C1 segment of cervical spinal cord (tissue), 14 donors: Measurements from ENCODE around the gene ACSL4.
"Not testable (repeated sequence)": the region's sequence is repeated elsewhere in the genome, so short reads cannot be mapped to it uniquely, and the experiment has no call there.

Experiments
- DNase-seq, 14 donors: peaks; one replicate each; lab custom pipeline; 2025; lab: John Stamatoyannopoulos, UW

Gene ACSL4

DNA sequence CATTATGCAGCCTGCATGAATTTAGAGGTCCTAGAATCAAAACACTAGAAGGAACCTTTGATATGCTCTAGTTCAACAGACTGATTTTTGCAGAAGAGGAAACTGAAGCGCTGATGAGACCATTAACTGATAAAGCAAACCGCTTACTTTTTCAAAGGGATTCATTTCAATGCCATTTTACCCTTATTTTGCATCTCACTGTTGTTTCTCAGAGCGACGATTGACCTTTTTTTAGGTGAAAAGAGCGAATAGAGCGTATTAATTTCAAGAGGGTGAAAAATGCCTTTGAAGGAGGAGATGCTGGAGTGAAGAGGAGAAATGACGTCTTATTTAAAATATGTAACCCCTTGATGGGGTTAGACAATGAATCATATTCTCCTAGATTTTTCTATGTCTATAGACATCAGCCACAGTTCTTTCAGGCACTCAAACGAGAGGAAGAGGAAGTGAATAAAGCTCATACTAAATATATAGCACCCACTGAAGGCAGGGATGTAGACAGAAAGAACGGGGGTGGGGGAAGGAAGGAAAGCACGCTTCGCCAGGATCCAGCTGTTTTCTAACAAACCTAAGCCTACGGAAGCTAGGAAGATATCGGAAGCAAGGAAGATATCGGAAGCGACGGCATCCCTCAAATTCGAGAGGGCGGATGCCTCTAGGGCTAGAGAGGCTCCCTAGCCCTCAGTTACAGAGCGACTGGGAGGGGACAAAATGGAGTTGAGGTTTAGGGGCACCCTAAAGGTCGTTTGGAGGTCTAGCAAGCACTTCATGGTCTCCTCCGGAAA lies 848 bp downstream of the ACSL4 start:
- DNase-seq = peak in 3 of 14 donors; percentile 16 to 37 (median 30)

DNA sequence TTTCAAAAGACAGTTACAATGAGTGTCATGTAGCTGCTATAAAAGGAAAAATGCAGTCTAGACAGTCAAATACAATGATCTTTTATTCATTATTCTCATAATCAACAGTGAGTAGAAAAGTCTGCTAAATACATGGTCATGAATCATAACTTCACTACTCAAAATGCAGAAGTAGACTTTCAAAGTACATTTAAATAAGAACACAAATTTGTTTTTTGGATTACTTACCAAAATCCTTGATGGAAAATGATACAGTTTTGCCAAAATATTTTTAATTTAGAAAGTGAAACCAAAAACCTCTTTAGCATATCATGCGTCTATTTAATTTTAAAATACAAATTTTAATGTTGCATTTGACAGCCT lies 4.9 kb downstream of the ACSL4 start:
- DNase-seq = no peak

DNA sequence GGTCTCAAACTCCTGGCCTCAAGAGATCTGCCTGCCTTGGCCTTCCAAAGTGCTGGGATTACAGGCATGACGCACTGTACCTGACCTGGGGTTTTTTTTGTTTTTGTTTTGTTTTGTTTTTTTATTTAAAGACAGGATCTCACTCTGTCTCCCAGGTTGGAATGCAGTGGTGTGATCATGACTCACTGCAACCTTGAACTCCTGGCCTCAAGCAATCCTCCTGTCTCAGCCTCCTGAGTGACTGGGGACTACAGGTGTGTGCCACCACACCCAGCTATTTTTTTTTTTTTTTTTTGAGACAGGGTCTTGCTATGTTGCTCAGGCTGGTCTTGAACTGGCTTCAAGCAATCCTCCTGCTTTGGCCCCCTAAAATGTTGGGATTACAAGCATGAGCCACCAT lies 8.1 kb downstream of the ACSL4 start:
- not testable (repeated sequence) for DNase-seq

DNA sequence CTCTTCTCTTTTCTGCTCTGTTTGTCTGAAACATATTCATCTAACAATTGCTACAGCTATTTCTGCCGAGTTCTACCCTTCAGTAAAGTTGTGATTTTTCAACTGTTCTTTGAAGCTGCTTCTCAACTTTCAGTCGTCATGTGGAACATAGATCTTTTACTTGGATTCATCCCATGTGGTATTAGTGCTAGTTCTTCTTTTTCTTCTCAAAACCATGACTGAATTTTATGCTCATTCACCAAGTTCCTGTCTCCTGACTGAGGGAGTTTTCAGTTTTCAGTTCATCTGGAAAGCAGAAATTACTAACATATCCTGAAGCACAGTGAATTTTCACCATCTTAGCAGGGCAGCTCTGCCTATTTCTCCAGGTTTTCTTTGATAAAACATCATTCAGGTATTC lies 12.1 kb downstream of the ACSL4 start:
- DNase-seq = no peak

DNA sequence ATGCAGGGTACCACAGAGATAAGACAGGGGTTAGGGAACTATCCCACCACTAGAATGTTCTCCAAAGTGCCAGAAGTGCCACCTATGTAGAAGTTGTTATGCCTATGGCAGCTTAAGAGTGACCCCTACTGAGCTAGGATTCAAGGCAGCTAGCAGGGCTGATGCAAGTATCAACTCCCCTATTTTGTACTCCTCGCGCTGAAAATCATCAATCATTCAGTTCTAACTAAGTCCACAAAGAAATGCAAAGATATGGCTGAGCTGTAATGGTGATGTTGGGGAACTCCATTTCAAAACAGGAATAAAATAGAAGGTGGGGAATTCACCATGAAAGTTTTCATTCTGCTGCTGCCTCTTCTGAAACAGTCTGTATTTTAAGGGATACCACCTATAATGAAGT lies 13.8 kb downstream of the ACSL4 start:
- DNase-seq = no peak

DNA sequence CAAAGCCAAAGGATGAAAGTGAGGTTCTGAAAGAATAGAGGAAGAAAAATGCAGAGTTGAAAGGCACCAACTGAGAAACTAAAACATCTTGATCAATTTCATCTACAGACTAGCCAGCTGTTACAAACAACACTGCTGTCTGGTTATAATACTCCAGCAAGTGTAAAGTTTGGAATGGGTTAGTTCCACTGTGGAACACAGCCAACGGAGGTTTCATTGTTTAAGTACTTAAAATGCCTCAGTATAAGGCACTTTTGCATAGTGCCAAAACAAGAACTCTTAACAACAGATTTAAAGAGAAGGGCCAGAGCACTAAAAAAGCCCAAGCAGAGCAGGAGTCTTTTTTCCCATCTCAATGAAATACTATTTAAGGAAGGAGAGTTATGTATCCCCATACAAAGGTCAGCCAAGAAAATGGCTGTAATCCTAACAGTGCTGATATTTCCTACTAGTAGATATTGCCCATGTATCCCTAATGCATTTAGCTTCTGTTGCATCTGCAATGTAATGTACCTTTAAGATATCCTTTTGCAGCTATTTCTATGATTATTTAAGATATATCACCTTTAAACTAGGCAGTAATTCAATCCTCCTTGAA lies 16.5 kb downstream of the ACSL4 start:
- DNase-seq = no peak

DNA sequence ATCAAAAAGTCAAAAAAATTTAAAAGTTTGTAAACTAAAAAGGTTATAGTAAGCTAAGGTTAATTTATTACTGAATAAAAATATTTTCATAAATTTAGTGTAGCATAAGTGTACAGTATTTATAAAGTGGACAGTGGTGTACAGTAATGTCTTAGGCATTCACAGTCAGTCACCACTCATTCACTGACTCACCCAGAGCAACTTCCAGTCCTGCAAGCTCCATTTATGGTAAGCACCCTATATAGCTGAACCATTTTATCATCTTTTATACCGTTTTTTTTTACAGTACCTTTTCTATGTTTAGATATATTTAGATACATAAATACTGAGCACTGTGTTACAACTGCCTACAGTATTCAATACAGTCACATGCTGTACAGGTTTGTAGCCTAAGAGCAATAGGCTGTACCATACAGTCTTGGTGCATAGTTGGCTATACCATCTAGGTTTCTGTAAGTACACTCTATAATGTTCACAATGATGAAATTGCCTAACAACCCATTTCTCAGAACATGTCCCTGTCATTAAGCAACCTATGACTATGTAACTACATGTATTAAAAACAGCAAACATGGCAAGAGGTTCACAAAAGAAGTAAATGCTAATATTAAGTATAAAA lies 18.6 kb downstream of the ACSL4 start:
- no peak for DNase-seq

DNA sequence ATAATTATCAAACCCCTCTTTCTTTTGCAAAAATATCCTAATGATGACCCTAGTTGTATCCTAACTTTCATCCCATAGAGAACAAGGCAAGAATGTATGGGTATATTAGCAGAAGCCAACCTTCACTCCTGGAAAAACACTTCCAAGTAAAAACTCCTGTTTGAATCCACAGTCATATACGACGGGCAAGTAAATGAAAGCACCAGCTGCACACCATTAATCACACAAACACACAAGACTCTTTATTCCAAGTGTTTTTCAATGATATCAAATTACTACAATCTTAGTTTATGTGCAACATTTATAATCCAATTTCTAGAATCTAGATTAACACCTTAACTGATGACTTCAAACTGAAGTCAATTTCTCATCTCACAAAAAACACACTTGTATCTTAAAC lies 22.9 kb downstream of the ACSL4 start:
- DNase-seq = no peak

DNA sequence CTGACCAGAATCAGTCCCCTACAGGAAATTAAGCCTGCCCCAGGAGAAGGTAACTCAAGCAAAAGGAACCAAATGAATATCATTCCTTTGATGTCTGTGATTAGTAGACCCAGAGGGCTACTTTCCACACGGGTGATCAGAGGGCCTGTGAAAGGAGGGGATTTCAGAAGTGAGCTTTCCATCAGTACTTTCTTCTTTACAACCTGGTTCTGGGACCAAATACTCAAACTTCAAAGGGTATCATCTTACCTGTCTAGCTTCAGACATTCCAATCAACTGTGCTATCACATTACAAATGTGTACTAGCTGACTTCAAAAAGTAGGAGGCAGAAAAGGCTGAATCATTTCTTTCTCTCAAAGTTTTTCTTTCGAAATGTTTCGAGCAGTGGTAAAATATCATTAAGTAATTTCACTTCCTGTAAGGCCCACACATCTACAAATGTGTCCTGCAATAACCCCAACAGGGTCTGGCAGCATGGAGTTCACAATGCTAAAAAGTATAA lies 23.9 kb downstream of the ACSL4 start:
- DNase-seq = no peak

DNA sequence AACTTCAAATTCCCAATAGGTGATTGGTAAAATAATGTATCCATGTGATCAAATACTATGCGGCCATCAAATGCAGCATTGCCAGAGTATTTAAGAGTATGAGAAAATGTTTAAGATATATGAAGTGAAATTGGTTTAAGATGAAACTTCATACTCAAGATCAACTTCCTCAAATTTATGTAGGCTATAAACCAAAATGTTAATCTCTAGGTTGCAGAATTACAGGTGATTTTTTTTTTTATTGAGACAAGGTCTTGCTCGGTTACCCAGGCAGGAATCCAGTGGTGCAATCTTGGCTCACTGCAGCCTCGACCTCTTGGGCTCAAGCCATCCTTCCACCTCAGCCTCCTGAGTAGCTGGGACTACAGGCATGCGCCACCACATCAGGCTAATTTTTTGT lies 25.3 kb downstream of the ACSL4 start:
- no peak for DNase-seq

DNA sequence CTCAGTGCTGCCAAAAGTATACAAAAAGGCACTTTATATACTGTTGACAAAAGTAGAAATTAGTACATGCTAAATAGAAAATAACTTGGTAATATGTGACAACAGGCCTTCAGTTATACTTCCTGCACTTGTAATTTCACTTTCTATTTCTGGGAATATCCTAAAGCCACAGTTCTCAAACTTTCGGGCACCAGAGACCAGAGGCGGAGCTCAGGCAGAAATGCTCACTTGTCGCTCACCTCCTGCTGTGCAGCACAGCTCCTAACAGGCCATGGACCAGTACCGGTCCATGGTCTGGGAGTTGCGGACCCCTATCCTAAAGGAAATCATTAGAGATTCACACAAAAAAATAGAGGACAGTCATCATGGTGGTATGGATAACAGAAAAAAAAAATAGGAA lies 25.7 kb downstream of the ACSL4 start:
- DNase-seq = no peak

DNA sequence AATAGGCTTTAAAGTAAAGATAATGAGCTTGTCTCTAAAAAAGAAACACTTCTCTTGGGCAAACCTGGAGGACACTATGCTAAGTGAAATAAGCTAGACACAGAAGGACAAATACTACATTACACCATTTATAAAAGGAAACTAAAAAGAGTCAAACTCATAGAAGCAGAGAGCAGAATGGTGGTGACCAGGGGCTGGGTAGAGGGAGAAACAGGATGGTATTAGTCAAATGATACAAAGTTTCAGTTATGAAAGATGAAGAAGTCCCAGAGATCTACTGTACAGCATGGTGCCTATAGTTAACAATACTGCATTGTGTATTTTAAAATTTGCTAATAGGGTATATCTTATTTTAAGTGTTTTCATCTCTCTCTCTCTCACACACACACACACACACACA lies 28.5 kb downstream of the ACSL4 start:
- no peak for DNase-seq

DNA sequence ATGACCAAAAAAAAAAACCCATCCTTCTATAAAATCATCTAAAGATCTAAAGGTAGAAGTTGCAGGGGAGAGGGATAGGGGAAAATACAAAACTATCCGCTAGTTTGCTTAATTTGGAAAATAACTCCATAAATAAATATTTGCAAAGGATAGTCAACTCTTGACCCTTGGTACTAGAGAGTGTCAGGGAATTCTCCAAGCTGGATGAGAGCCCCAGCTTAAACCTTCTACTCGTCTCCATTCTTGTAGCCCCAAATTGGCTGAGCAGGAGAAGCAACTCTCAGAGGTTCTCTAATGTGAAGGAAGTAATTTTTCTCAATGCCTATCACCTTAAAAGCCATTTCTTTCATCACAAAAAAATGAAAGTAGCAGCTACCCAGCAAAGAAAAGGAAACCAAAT lies 35.2 kb downstream of the ACSL4 start:
- DNase-seq = no peak

DNA sequence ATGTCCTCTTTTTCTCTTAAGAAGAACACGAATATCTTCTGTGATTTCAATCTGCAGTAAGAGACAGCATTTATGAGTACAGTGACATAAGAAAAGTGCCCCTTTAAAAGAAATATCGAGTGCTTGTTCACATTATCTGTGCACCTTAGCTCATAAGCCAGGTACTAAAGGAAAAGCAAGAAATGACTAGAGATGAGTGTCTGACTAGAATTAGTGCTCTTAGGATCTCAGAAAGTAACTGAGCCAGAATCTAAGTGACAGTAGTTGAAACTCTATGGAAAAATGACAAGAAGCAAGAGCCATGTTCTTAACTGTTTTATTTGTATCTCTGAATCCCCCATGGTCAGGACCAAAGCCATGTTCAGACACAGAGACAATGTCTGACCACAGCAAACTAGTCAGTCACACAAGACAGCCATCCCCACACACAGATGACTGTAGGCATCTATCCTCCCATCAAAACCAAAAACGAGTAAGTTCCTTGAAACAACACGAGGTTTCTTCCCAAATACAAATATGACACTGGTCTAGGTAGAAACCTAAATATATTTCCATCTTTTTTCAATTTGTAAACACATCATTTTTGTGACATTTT lies 36.8 kb downstream of the ACSL4 start:
- no peak for DNase-seq

DNA sequence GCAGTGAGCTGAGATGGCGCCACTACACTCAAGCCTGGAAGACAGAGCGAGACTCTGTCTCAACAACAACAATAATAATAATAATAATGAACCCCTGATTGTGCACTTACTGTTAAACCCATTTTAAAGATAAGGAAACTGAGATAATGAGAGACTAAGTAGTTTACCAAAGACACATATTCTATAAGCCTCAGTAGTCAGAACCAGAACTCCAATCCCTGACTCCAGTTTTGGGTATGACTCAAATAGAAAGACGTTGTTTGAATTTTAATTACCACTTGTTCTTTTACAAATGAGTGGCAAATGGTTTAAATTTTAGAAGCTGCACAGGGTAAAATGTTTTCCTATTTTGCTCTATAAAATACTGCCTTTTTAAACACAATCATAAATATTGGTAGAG lies 37.4 kb downstream of the ACSL4 start:
- no peak for DNase-seq

DNA sequence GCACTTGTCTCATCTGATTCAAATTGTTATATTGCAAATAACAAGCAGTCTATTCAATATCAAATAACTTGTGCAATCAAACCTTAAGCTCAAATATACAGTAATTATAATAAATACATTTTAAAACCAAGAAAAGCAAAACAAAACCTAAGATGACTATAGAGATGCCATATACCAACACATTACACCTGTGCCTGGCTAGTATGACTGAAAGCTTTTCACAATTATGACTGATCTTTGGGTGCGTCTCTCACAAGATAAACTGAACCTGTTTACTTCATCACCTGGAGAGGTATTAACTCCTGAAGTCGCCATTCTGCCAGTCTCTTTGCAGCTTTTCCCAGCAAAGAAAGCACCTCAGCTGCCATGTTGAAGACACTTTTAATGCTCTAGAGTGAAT lies 41.3 kb downstream of the ACSL4 start:
- no peak for DNase-seq

DNA sequence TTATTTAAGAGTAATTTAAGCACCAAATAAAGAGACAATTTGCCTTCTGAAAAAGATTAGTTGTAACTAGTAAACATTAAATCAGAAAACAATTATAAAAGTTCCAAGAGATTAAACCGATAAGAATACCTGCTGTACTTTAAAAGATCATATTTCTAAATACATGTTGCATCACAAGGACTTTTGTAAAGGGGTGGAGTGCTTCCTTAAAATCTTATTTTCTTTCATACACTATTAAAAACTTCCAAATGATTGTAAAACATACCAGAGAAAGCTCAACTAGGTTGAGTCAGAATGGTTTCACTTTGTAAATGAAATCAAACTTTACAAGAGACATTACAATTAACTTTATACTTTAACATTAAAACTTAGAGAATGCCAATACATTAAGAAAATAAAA lies 41.8 kb downstream of the ACSL4 start:
- no peak for DNase-seq

DNA sequence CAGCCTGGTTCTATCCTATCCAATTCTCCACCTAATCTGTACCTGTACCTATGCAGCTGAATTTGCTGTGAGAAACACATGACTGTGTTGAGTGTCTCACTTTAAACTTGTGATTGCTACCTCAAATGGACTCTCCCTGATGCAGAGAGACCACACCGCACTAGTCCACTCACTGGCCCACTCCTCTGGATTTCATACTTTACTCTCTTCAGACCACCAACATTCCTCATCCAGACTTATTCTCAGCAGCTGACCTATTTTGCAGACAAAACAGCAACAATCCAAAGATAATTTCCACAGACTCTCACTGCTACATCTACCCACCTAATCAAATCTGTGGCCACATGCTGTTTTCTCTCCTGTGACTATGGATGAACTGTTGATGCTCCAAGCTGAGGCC lies 45.2 kb downstream of the ACSL4 start:
- no peak for DNase-seq

DNA sequence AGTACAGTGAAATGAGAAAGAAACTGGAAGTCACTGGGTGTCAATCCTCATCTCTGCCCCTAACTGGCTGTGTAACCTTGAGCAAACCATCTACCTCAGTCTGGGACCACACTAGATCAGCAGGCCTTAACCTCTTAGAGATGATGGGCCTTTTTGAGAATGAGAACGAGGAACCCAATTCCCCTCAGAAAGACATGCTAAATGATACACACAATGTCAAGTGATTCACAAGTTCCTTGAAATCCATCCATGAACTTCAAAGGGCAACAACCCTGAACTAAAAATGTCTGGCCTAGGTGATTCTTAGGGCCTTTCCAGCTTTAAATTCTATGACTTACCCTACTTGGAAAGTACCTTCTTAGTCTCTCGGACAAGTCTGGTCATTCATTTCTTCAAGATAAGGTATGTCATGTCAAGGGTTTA lies 47.4 kb downstream of the ACSL4 start:
- no peak for DNase-seq

DNA sequence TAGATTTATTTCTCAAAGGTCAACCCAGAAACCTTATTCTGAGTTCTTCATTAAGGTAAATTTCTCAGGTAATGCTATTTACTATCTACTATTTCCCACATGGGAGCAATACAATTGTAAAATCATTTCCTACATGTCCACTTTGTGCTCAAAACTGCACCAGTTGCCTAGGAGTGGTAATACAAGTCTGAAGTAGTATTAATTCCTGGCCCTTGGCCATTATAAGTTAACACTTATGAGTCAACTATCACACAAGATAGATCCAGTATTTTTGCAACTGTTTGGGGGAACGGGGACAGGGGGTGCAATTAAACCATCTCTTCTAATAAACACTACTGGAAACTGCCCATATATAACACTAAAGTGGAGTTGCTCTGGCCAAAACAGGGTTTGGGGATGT lies 48.9 kb downstream of the ACSL4 start:
- DNase-seq = no peak

DNA sequence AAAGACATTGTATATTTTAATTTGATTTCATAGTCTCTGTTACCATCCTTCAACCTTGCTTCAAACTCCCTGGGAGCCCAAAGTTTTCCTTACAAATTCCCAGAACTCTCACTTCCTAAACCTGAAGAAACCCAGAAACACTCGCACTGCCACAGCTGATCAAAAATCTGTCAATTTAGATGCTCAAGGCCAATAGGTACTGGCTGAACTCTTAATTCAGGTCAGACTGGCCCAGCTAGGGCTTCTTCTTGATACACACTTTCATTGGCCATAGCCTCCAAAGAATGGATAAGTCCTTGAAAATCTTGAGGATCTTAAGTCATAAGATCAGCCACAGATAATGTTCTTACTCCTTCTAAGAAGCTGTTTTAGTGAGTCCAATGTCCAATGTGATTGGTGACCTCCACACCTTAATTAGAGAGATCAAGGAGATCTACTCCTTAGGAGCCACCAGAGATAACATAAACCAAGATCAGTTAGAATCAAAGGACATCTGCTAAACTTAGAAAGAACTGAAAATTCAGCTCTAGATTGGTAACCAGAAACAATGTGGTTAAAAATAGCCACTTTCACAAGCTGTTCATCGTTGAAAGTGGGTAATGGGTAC lies 51.5 kb downstream of the ACSL4 start:
- no peak for DNase-seq

DNA sequence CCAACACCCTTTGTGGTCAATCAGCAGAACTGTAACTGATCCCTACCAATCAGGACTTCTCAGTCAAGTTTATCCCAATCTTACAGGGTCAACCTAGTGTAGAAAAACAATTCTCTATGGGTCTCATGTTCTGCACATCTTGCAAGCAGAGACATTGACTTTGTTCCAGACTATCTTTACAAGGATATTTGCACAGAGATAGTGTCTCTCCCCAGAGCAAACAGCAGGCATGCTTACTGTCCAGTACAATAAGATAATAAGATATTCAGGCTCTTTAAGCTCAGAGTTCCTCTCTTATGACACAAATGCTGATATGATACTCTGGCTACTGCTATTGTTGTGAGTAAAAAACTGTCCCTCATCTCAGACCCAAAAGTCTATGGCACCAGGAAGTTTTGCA lies 53.2 kb downstream of the ACSL4 start:
- no peak for DNase-seq
